ENCODE measurements around the gene ZNF536. TPM values are rescaled to one million over a fixed set of nuclear protein-coding genes. Genes with fewer than 3 reads are reported as not detected.

ZNF536 gene
- total and polyA plus RNA-seq, 9 of the 15 experiments (the other 6 are each of a cell fraction or from before 2014, with no cell fraction given), result not detected

DNA sequence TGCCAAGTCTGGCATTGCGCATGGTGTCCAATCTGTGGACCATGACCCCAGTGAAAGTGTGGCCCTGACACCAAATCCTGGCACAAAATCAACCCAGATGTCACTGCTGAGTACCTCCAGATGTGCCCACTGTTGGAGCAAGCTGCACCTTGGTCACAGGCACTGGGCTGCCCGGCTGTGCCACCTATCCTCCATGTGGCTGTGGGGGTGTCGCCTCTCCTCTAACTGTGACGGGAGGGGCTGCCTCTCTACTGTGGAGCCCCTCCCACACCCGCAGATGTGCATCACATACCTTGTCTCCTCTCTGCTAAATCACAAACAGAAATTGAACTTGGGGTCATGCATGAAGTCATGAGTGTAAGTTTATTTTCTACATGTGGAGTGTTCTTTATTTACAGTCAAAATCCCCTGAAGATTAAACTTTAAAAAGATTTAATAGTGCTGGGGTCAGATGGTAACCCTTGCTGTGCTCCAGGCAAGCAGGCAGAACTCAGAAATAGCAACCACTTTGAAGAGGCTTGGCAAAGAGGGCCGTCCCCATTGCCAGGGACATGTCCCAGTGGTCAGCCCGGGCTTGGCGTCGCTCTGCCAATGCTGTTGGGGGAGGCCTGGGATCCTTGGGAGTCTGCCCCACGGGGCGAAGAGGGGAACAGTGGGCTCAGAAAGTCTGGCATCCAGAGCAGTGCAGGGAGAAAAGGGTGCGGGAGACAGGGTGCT is 46.4 kb upstream of the ZNF536 start:
- WGBS (ENCODE audit: insufficient coverage, low coverage, missing lambda C conversion rate), result 2% methylated on average over 12 of the region's 12 CpGs
- H4K20me1 ChIP-seq (replicated peaks; ENCODE audit: control insufficient read depth, insufficient read depth, low read length), result no peaks in the 10 kb centered on the region
- TF ChIP-seq ZNF3 (CRISPR knock-in tag; IDR thresholded peaks at IDR 0.05), result no peak
- TF ChIP-seq, protein P1, sequence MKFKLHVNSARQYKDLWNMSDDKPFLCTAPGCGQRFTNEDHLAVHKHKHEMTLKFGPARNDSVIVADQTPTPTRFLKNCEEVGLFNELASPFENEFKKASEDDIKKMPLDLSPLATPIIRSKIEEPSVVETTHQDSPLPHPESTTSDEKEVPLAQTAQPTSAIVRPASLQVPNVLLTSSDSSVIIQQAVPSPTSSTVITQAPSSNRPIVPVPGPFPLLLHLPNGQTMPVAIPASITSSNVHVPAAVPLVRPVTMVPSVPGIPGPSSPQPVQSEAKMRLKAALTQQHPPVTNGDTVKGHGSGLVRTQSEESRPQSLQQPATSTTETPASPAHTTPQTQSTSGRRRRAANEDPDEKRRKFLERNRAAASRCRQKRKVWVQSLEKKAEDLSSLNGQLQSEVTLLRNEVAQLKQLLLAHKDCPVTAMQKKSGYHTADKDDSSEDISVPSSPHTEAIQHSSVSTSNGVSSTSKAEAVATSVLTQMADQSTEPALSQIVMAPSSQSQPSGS (CRISPR knock-in tag; IDR thresholded peaks at IDR 0.05), result no peak
- TF ChIP-seq ZNF57 (CRISPR knock-in tag; IDR thresholded peaks at IDR 0.05), result no peak
- TF ChIP-seq, protein P2, sequence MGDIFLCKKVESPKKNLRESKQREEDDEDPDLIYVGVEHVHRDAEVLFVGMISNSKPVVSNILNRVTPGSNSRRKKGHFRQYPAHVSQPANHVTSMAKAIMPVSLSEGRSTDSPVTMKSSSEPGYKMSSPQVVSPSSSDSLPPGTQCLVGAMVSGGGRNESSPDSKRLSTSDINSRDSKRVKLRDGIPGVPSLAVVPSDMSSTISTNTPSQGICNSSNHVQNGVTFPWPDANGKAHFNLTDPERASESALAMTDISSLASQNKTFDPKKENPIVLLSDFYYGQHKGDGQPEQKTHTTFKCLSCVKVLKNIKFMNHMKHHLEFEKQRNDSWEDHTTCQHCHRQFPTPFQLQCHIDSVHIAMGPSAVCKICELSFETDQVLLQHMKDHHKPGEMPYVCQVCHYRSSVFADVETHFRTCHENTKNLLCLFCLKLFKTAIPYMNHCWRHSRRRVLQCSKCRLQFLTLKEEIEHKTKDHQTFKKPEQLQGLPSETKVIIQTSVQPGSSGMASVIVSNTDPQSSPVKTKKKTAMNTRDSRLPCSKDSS (IDR thresholded peaks at IDR 0.05; ENCODE audit: low read depth, partially characterized antibody), result no peak
- TF ChIP-seq, protein P3, sequence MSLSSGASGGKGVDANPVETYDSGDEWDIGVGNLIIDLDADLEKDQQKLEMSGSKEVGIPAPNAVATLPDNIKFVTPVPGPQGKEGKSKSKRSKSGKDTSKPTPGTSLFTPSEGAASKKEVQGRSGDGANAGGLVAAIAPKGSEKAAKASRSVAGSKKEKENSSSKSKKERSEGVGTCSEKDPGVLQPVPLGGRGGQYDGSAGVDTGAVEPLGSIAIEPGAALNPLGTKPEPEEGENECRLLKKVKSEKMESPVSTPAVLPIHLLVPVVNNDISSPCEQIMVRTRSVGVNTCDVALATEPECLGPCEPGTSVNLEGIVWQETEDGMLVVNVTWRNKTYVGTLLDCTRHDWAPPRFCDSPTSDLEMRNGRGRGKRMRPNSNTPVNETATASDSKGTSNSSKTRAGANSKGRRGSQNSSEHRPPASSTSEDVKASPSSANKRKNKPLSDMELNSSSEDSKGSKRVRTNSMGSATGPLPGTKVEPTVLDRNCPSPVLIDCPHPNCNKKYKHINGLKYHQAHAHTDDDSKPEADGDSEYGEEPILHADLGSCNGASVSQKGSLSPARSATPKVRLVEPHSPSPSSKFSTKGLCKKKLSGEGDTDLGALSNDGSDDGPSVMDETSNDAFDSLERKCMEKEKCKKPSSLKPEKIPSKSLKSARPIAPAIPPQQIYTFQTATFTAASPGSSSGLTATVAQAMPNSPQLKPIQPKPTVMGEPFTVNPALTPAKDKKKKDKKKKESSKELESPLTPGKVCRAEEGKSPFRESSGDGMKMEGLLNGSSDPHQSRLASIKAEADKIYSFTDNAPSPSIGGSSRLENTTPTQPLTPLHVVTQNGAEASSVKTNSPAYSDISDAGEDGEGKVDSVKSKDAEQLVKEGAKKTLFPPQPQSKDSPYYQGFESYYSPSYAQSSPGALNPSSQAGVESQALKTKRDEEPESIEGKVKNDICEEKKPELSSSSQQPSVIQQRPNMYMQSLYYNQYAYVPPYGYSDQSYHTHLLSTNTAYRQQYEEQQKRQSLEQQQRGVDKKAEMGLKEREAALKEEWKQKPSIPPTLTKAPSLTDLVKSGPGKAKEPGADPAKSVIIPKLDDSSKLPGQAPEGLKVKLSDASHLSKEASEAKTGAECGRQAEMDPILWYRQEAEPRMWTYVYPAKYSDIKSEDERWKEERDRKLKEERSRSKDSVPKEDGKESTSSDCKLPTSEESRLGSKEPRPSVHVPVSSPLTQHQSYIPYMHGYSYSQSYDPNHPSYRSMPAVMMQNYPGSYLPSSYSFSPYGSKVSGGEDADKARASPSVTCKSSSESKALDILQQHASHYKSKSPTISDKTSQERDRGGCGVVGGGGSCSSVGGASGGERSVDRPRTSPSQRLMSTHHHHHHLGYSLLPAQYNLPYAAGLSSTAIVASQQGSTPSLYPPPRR (CRISPR knock-in tag; IDR thresholded peaks at IDR 0.05; ENCODE audit: borderline replicate concordance), result no peak
- no peak for TF ChIP-seq ZBTB1 (CRISPR knock-in tag; IDR thresholded peaks at IDR 0.05; ENCODE audit: borderline replicate concordance, low read depth)
- no peak for TF ChIP-seq DIDO1 (tag; IDR thresholded peaks at IDR 0.05; ENCODE audit: low read depth)
- no peak for TF ChIP-seq BHLHE40 (IDR thresholded peaks at IDR 0.05; ENCODE audit: low read length)
- TF ChIP-seq ETV6 (IDR thresholded peaks at IDR 0.05; ENCODE audit: borderline replicate concordance in 1 of 2, low read depth in 2 of 2, low read length in 1 of 2), result no peak
- no peak for TF ChIP-seq ETV6 (CRISPR knock-in tag; IDR thresholded peaks at IDR 0.05; ENCODE audit: borderline replicate concordance)
- no peak for TF ChIP-seq MEF2A (IDR thresholded peaks at IDR 0.05; ENCODE audit: control insufficient read depth, low read depth, low read length)
- no peak for TF ChIP-seq ZNF212 (CRISPR knock-in tag; IDR thresholded peaks at IDR 0.05)

More for the DNA sequence above, 46.4 kb upstream of the ZNF536 start:
- Histone ChIP-seq H3K36me3 (ENCODE audit: control insufficient read depth, insufficient read depth, low read length) (no peaks in the 10 kb centered on the region), H3K27ac (ENCODE audit: extremely low read depth, low read depth, low read length) (no peak overlapping the region), H3K9me1 (ENCODE audit: control insufficient read depth, insufficient read depth, low read length) (no peaks in the 10 kb centered on the region), H3K4me1 (replicated peaks in 1 of 2; ENCODE audit: control insufficient read depth in 2 of 2, insufficient read depth in 2 of 2, low read length in 2 of 2) (no peaks in the 10 kb centered on the region), H3K9ac (ENCODE audit: insufficient read depth in 1 of 2, low read depth in 2 of 2, low read length in 2 of 2) (no peak overlapping the region), H3K9me3 (replicated peaks; ENCODE audit: control insufficient read depth, insufficient read depth, low read depth, low read length) (no peaks in the 10 kb centered on the region), H3K27me3 (ENCODE audit: control insufficient read depth in 2 of 2, insufficient read depth in 2 of 2, low read length in 2 of 2) (peaks cover 0 to 25% of the 10 kb centered on the region in 2 experiments; a peak in 2 of 5 replicates), H3K4me3 (no peak overlapping the region), H2AFZ (ENCODE audit: low read depth, low read length) (no peak overlapping the region), H3K4me2 (ENCODE audit: insufficient read depth, low read length) (no peak overlapping the region), H3K79me2 (ENCODE audit: control insufficient read depth, insufficient read depth, low read length) (no peaks in the 10 kb centered on the region)
- no peak for FAIRE-seq
- intact Hi-C loops (cut with micrococcal nuclease) (no loop called here), in situ Hi-C loops (cut with MboI) (no loop called here)
- no TSS peak for BruUV-seq (replicated peaks)
- DNase-seq (ENCODE audit: extremely low read depth in 1 of 4, low spot score in 3 of 4), result no peak
- ChIA-PET POLR2A (no interaction called here), CTCF (ENCODE audit: low intra/inter-chr PET ratio) (no interaction called here)
- ATAC-seq, result no peak
